PC-3 (cell line): Measurements from ENCODE around the gene CYTH1.

Source experiments
- EZH2 ChIP-seq: fragments of 300-600 bp; sonication (generic); IDR thresholded peaks from one replicate; pipeline ENCODE4 v1.6.1; 2017; ENCODE audit warnings: antibody characterized with exemption, mild to moderate bottlenecking, low read length; ENCODE audit not compliant: unreplicated experiment
- TF ChIP-seq, protein P1 (sequence below): fragments of 300-600 bp; sonication (generic); conservative IDR thresholded peaks from 2 replicates; pipeline ENCODE4 v1.5.1; 2017; ENCODE audit warnings: antibody characterized with exemption, low read depth, mild to moderate bottlenecking, low read length

DNA sequence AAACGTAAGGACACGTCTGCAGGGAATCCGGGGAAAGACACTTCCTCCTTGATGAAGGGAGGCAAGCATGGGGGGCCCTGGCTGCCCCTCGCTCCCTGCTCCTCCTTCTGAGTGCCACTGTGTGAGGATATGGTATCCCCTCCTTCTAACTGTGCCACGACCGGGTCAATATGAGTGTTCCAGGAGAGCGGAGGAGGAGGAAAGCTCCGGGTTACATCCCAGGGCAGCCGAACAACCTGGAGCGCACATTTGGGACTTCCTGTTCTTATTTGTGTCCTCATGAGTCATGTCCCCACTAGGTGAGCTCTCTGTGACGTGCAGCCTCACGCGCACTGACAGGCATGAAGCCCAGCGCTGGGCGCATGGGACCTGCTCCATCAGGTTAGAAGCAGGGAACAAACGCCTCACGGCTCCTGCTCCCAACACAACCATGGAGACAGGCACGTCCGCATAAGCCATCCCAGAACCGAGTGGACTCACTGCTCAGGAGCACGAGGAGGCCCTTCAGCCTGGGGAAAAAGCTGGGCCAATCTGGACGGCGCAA lies 112.0 kb downstream of the CYTH1 start:
- TF ChIP-seq, protein P1, sequence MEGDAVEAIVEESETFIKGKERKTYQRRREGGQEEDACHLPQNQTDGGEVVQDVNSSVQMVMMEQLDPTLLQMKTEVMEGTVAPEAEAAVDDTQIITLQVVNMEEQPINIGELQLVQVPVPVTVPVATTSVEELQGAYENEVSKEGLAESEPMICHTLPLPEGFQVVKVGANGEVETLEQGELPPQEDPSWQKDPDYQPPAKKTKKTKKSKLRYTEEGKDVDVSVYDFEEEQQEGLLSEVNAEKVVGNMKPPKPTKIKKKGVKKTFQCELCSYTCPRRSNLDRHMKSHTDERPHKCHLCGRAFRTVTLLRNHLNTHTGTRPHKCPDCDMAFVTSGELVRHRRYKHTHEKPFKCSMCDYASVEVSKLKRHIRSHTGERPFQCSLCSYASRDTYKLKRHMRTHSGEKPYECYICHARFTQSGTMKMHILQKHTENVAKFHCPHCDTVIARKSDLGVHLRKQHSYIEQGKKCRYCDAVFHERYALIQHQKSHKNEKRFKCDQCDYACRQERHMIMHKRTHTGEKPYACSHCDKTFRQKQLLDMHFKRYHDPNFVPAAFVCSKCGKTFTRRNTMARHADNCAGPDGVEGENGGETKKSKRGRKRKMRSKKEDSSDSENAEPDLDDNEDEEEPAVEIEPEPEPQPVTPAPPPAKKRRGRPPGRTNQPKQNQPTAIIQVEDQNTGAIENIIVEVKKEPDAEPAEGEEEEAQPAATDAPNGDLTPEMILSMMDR, result no peak
- no peak for TF ChIP-seq EZH2
